ENCODE data around the gene YWHAG. TPM values are rescaled to one million over a fixed set of nuclear protein-coding genes. Genes with fewer than 3 reads are reported as not detected.

Gene YWHAG
- polyA plus RNA-seq, 1 of the 3 experiments (the other 2 are of a cell fraction) = 60.4 TPM

DNA sequence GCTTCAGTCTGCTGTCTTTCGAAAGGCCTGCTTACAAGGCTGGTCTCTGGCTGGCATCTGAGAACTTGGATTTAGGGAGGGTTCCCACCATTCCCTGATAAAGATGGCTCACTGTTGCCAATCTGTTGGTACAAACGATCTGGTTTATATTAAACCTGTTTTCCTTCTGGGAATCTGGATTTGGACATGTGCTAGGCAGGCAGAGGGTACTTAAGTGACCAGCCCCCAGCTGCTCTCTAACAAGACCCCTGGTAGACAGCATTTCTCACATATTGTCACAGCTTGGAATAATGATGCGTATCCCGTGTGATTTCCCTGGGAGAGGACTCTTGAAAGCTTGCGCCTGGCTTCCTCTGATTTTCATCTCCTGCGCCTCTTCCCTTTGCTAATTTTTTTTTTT lies 21.6 kb downstream of the YWHAG start:
- POLR2A ChIA-PET = interaction anchor here (0.6 to 1.3 kb wide), 4 partner anchors 8 to 22 kb away, joined by 4 to 5 read pairs (median 5); partner anchors contain the start of gene YWHAG
- Histone ChIP-seq H2AFZ (ENCODE audit: low read depth) (no peak overlapping the region), H3K79me2 (ENCODE audit: insufficient read depth) (peaks cover 100% of the 10 kb centered on the region), H3F3A (replicated peaks; ENCODE audit: insufficient read depth) (peaks cover 34% of the 10 kb centered on the region), H3K4me3 (ENCODE audit: low read depth in 2 of 2, low read length in 1 of 2) (no peak overlapping the region), H3K4me2 (no peak overlapping the region), H3K9me3 (no peaks in the 10 kb centered on the region), H3K36me3 (replicated peaks in 1 of 2; ENCODE audit: control insufficient read depth in 1 of 2, insufficient read depth in 2 of 2, low read length in 1 of 2) (peaks cover 29 to 48% of the 10 kb centered on the region in 2 experiments), H3K4me1 (ENCODE audit: control insufficient read depth in 1 of 2, insufficient read depth in 2 of 2, low read depth in 1 of 2, low read length in 1 of 2) (peaks cover 10 to 25% of the 10 kb centered on the region in 2 experiments), H4K20me1 (ENCODE audit: insufficient read depth) (peaks cover 100% of the 10 kb centered on the region), H3K9ac (no peak overlapping the region), H3K9me2 (no peaks in the 10 kb centered on the region), H3K27ac (ENCODE audit: low read depth in 2 of 2, low read length in 1 of 2) (peak overlapping the region; percentile 3 to 18; a peak in 2 of 4 replicates), H3K27me3 (ENCODE audit: insufficient read depth) (no peaks in the 10 kb centered on the region)
- 81% methylated on average over 6 of the region's 6 CpGs for WGBS (ENCODE audit: low lambda C conversion rate)
- CTCF ChIA-PET = interaction anchor here (0.7 to 1.5 kb wide), 5 partner anchors 14 to 23 kb away, joined by 3 to 9 read pairs (median 4); partner anchors contain the start of gene YWHAG
- peak; percentile 73 for DNase-seq
- TF ChIP-seq CHD2 (IDR thresholded peaks at IDR 0.05; ENCODE audit: low read length, partially characterized antibody) (peak; percentile 57), FOXM1 (IDR thresholded peaks at IDR 0.05; ENCODE audit: low read depth) (no peak), CTCF (IDR thresholded peaks at IDR 0.05) (no peak), RCOR1 (IDR thresholded peaks at IDR 0.05; ENCODE audit: low read length) (no peak), GATA2 (CRISPR knock-in tag; IDR thresholded peaks at IDR 0.05) (peak; percentile 36; the same call in 1 of the 2 replicates), USF2 (IDR thresholded peaks at IDR 0.05; ENCODE audit: borderline replicate concordance, low read depth, low read length) (no peak), EP300 (IDR thresholded peaks at IDR 0.05; ENCODE audit: borderline replicate concordance in 1 of 2, low read depth in 1 of 2, low read length in 1 of 2) (peak in 1 of 2 experiments; percentile 53; a peak in 1 of 4 replicates), FOXJ3 (CRISPR knock-in tag; IDR thresholded peaks at IDR 0.05) (no peak), MXI1 (IDR thresholded peaks at IDR 0.05; ENCODE audit: low read depth, low read length) (peak; percentile 76; the same call in 1 of the 2 replicates), MAX (IDR thresholded peaks at IDR 0.05; ENCODE audit: low read depth) (no peak), IRF3 (IDR thresholded peaks at IDR 0.05; ENCODE audit: low read depth, low read length) (no peak), TEAD4 (IDR thresholded peaks at IDR 0.05; ENCODE audit: borderline replicate concordance, insufficient read depth) (no peak)
- TF ChIP-seq, protein P1, sequence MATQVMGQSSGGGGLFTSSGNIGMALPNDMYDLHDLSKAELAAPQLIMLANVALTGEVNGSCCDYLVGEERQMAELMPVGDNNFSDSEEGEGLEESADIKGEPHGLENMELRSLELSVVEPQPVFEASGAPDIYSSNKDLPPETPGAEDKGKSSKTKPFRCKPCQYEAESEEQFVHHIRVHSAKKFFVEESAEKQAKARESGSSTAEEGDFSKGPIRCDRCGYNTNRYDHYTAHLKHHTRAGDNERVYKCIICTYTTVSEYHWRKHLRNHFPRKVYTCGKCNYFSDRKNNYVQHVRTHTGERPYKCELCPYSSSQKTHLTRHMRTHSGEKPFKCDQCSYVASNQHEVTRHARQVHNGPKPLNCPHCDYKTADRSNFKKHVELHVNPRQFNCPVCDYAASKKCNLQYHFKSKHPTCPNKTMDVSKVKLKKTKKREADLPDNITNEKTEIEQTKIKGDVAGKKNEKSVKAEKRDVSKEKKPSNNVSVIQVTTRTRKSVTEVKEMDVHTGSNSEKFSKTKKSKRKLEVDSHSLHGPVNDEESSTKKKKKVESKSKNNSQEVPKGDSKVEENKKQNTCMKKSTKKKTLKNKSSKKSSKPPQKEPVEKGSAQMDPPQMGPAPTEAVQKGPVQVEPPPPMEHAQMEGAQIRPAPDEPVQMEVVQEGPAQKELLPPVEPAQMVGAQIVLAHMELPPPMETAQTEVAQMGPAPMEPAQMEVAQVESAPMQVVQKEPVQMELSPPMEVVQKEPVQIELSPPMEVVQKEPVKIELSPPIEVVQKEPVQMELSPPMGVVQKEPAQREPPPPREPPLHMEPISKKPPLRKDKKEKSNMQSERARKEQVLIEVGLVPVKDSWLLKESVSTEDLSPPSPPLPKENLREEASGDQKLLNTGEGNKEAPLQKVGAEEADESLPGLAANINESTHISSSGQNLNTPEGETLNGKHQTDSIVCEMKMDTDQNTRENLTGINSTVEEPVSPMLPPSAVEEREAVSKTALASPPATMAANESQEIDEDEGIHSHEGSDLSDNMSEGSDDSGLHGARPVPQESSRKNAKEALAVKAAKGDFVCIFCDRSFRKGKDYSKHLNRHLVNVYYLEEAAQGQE (IDR thresholded peaks at IDR 0.05; ENCODE audit: low read depth, low read length) = no peak
- TF ChIP-seq, protein P2, sequence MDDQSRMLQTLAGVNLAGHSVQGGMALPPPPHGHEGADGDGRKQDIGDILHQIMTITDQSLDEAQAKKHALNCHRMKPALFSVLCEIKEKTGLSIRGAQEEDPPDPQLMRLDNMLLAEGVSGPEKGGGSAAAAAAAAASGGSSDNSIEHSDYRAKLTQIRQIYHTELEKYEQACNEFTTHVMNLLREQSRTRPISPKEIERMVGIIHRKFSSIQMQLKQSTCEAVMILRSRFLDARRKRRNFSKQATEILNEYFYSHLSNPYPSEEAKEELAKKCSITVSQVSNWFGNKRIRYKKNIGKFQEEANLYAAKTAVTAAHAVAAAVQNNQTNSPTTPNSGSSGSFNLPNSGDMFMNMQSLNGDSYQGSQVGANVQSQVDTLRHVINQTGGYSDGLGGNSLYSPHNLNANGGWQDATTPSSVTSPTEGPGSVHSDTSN (IDR thresholded peaks at IDR 0.05) = no peak
- TF ChIP-seq, protein P3, sequence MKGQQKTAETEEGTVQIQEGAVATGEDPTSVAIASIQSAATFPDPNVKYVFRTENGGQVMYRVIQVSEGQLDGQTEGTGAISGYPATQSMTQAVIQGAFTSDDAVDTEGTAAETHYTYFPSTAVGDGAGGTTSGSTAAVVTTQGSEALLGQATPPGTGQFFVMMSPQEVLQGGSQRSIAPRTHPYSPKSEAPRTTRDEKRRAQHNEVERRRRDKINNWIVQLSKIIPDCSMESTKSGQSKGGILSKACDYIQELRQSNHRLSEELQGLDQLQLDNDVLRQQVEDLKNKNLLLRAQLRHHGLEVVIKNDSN (IDR thresholded peaks at IDR 0.05; ENCODE audit: borderline replicate concordance, low read depth) = no peak

Measured in SK-N-SH (cell line).